ENCODE results near the gene PTGDS.

PTGDS gene

GRCh38 chr9:137011156-137011555 is 33.9 kb downstream of the PTGDS start:
- no peak for DNase-seq (ENCODE audit: extremely low read depth, insufficient read length)
- TF ChIP-seq CTCF (IDR thresholded peaks at IDR 0.05; ENCODE audit: insufficient read depth, low read length, poor library complexity, severe bottlenecking) = no peak
- Histone ChIP-seq H3K36me3 (ENCODE audit: control insufficient read depth, insufficient read depth, low read length) (no peaks in the 10 kb centered on the region), H3K4me3 (replicated peaks; ENCODE audit: low read depth, low read length) (no peak overlapping the region), H3K27me3 (replicated peaks; ENCODE audit: control insufficient read depth, insufficient read depth, low read length) (no peaks in the 10 kb centered on the region)

GRCh38 chr9:137011907-137012675 is 34.8 kb downstream of the PTGDS start:
- H3K36me3 ChIP-seq (ENCODE audit: control insufficient read depth, insufficient read depth, low read length) = no peaks in the 10 kb centered on the region
- no peak overlapping the region for H3K4me3 ChIP-seq (replicated peaks; ENCODE audit: low read depth, low read length)
- TF ChIP-seq CTCF (IDR thresholded peaks at IDR 0.05; ENCODE audit: insufficient read depth, low read length, poor library complexity, severe bottlenecking) = no peak
- DNase-seq (ENCODE audit: extremely low read depth, insufficient read length) = no peak
- no peaks in the 10 kb centered on the region for H3K27me3 ChIP-seq (replicated peaks; ENCODE audit: control insufficient read depth, insufficient read depth, low read length)

GRCh38 chr9:137012694-137013570 is 35.6 kb downstream of the PTGDS start:
- DNase-seq (ENCODE audit: extremely low read depth, insufficient read length) = no peak
- H3K4me3 ChIP-seq (replicated peaks; ENCODE audit: low read depth, low read length) = no peak overlapping the region
- H3K36me3 ChIP-seq (ENCODE audit: control insufficient read depth, insufficient read depth, low read length) = no peaks in the 10 kb centered on the region
- no peaks in the 10 kb centered on the region for H3K27me3 ChIP-seq (replicated peaks; ENCODE audit: control insufficient read depth, insufficient read depth, low read length)
- no peak for TF ChIP-seq CTCF (IDR thresholded peaks at IDR 0.05; ENCODE audit: insufficient read depth, low read length, poor library complexity, severe bottlenecking)

- H3K4me3 ChIP-seq (replicated peaks; ENCODE audit: low read depth, low read length) = no peak overlapping the region
- no peaks in the 10 kb centered on the region for H3K27me3 ChIP-seq (replicated peaks; ENCODE audit: control insufficient read depth, insufficient read depth, low read length)
- no peak for DNase-seq (ENCODE audit: extremely low read depth, insufficient read length)
- no peaks in the 10 kb centered on the region for H3K36me3 ChIP-seq (ENCODE audit: control insufficient read depth, insufficient read depth, low read length)
- no peak for TF ChIP-seq CTCF (IDR thresholded peaks at IDR 0.05; ENCODE audit: insufficient read depth, low read length, poor library complexity, severe bottlenecking)
These were observed 36.3 kb downstream of the PTGDS start for GRCh38 chr9:137013571-137013940.

- Histone ChIP-seq H3K27me3 (replicated peaks; ENCODE audit: control insufficient read depth, insufficient read depth, low read length) (no peaks in the 10 kb centered on the region), H3K36me3 (ENCODE audit: control insufficient read depth, insufficient read depth, low read length) (no peaks in the 10 kb centered on the region), H3K4me3 (replicated peaks; ENCODE audit: low read depth, low read length) (no peak overlapping the region)
- DNase-seq (ENCODE audit: extremely low read depth, insufficient read length) = no peak
- no peak for TF ChIP-seq CTCF (IDR thresholded peaks at IDR 0.05; ENCODE audit: insufficient read depth, low read length, poor library complexity, severe bottlenecking)
These were observed 36.9 kb downstream of the PTGDS start for GRCh38 chr9:137014166-137014565.

All from GM06990 (cell line).